ENCODE results near the gene DDB1.

- TF ChIP-seq, protein P1, sequence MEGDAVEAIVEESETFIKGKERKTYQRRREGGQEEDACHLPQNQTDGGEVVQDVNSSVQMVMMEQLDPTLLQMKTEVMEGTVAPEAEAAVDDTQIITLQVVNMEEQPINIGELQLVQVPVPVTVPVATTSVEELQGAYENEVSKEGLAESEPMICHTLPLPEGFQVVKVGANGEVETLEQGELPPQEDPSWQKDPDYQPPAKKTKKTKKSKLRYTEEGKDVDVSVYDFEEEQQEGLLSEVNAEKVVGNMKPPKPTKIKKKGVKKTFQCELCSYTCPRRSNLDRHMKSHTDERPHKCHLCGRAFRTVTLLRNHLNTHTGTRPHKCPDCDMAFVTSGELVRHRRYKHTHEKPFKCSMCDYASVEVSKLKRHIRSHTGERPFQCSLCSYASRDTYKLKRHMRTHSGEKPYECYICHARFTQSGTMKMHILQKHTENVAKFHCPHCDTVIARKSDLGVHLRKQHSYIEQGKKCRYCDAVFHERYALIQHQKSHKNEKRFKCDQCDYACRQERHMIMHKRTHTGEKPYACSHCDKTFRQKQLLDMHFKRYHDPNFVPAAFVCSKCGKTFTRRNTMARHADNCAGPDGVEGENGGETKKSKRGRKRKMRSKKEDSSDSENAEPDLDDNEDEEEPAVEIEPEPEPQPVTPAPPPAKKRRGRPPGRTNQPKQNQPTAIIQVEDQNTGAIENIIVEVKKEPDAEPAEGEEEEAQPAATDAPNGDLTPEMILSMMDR (IDR thresholded peaks at IDR 0.05), result no peak
- TF ChIP-seq MXI1 (IDR thresholded peaks at IDR 0.05; ENCODE audit: low read depth, low read length) (no peak), JUND (IDR thresholded peaks at IDR 0.05) (no peak), IRF3 (IDR thresholded peaks at IDR 0.05; ENCODE audit: low read depth, low read length) (no peak), FOXM1 (IDR thresholded peaks at IDR 0.05; ENCODE audit: low read depth) (no peak), GABPA (IDR thresholded peaks at IDR 0.05; ENCODE audit: low read depth) (no peak)
- TF ChIP-seq, protein P2, sequence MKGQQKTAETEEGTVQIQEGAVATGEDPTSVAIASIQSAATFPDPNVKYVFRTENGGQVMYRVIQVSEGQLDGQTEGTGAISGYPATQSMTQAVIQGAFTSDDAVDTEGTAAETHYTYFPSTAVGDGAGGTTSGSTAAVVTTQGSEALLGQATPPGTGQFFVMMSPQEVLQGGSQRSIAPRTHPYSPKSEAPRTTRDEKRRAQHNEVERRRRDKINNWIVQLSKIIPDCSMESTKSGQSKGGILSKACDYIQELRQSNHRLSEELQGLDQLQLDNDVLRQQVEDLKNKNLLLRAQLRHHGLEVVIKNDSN (IDR thresholded peaks at IDR 0.05; ENCODE audit: borderline replicate concordance, low read depth), result no peak
Observed at GRCh38 chr11:61350803-61351202, 17.9 kb upstream of the DDB1 start.

All from SK-N-SH (cell line).